HepG2 (cell line): ENCODE measurements around the gene ERFL. TPM values are rescaled to one million over a fixed set of nuclear protein-coding genes. Genes with fewer than 3 reads are reported as not detected.

Experiments used
- EP300 ChIP-seq, 3 experiments: sonication (generic) in 1 of 3; formaldehyde crosslinking in 1 of 3; IDR thresholded peaks; 2 replicates each; pipeline versions ENCODE4 v1.5.1 to v1.6.1; 2011 to 2020; ENCODE audit warnings: low read depth in 2 of 3, low read length in 2 of 3, borderline replicate concordance in 1 of 3, improper control_type of control experiment in 1 of 3, mild to moderate bottlenecking in 1 of 3, missing genetic modification reagents in 1 of 3, moderate library complexity in 1 of 3
- MXD1 ChIP-seq: sonication (generic); formaldehyde crosslinking; IDR thresholded peaks from 2 replicates; pipeline ENCODE4 v1.4.0; 2020; ENCODE audit warnings: mild to moderate bottlenecking, missing genetic modification reagents
- MYNN ChIP-seq: sonication (generic); formaldehyde crosslinking; IDR thresholded peaks from 2 replicates; pipeline ENCODE4 v1.4.0; 2020; ENCODE audit warnings: mild to moderate bottlenecking, low read depth, missing genetic modification reagents
- MZF1 ChIP-seq: sonication (generic); formaldehyde crosslinking; IDR thresholded peaks from 2 replicates; pipeline ENCODE4 v1.8.1; 2023; ENCODE audit warnings: mild to moderate bottlenecking, missing genetic modification reagents, borderline replicate concordance
- NCOR1 ChIP-seq: fragments of 200-600 bp; sonication (generic); IDR thresholded peaks from 2 replicates; pipeline ENCODE4 v1.7.0; 2017; ENCODE audit warnings: antibody characterized with exemption, low read length, borderline replicate concordance
- NR2C2 ChIP-seq: sonication (generic); formaldehyde crosslinking; IDR thresholded peaks from 2 replicates; pipeline ENCODE4 v1.4.0; 2020; ENCODE audit warnings: missing genetic modification reagents, mild to moderate bottlenecking, moderate library complexity, borderline replicate concordance
- PTBP1 ChIP-seq: fragments of 200-400 bp; formaldehyde crosslinking; IDR thresholded peaks from 2 replicates; pipeline ENCODE4 v1.6.1; 2018; ENCODE audit warnings: low read length, low read depth; ENCODE audit not compliant: poor library complexity, severe bottlenecking
- REL ChIP-seq: sonication (generic); formaldehyde crosslinking; conservative IDR thresholded peaks from 2 replicates; pipeline ENCODE4 v1.8.0; 2022; ENCODE audit warnings: mild to moderate bottlenecking, missing genetic modification reagents, moderate library complexity
- TAF15 ChIP-seq: fragments of 200-400 bp; formaldehyde crosslinking; IDR thresholded peaks from one replicate; pipeline ENCODE4 v1.6.1; 2018; ENCODE audit warnings: mild to moderate bottlenecking, low read depth, low read length; ENCODE audit not compliant: poor library complexity, severe bottlenecking
- ZBTB14 ChIP-seq: sonication (generic); formaldehyde crosslinking; IDR thresholded peaks from 2 replicates; pipeline ENCODE4 v1.4.0; 2020; ENCODE audit warnings: missing genetic modification reagents
- ZBTB2 ChIP-seq: sonication (generic); formaldehyde crosslinking; IDR thresholded peaks from 2 replicates; pipeline ENCODE4 v1.8.0; 2022; ENCODE audit warnings: low read depth, missing genetic modification reagents
- ZNF280B ChIP-seq: sonication (generic); formaldehyde crosslinking; IDR thresholded peaks from 2 replicates; pipeline ENCODE4 v1.5.0; 2020; ENCODE audit warnings: missing genetic modification reagents, mild to moderate bottlenecking, borderline replicate concordance
- ZNF337 ChIP-seq: sonication (generic); formaldehyde crosslinking; IDR thresholded peaks from 2 replicates; pipeline ENCODE4 v1.5.1; 2020; ENCODE audit warnings: missing genetic modification reagents, low read depth, mild to moderate bottlenecking, borderline replicate concordance
- ZNF367 ChIP-seq: sonication (generic); formaldehyde crosslinking; IDR thresholded peaks from 2 replicates; pipeline ENCODE4 v1.4.0; 2020; ENCODE audit warnings: missing genetic modification reagents, borderline replicate concordance
- ZNF414 ChIP-seq: sonication (generic); formaldehyde crosslinking; IDR thresholded peaks from 2 replicates; pipeline ENCODE4 v1.5.0; 2020; ENCODE audit warnings: missing genetic modification reagents
- ZNF468 ChIP-seq: sonication (generic); formaldehyde crosslinking; IDR thresholded peaks from 2 replicates; pipeline ENCODE4 v1.8.0; 2022; ENCODE audit warnings: mild to moderate bottlenecking, moderate library complexity, missing genetic modification reagents
- ZNF629 ChIP-seq: sonication (generic); formaldehyde crosslinking; conservative IDR thresholded peaks from 2 replicates; pipeline ENCODE4 v1.5.0; 2020; ENCODE audit warnings: missing genetic modification reagents
- ZNF772 ChIP-seq: sonication (generic); formaldehyde crosslinking; IDR thresholded peaks from 2 replicates; pipeline ENCODE4 v1.5.0; 2020; ENCODE audit warnings: mild to moderate bottlenecking, missing genetic modification reagents
- ZNF780A ChIP-seq: sonication (generic); formaldehyde crosslinking; IDR thresholded peaks from 2 replicates; pipeline ENCODE4 v1.8.0; 2022; ENCODE audit warnings: mild to moderate bottlenecking, missing genetic modification reagents, moderate library complexity
- ZNF784 ChIP-seq: sonication (generic); formaldehyde crosslinking; IDR thresholded peaks from 2 replicates; pipeline ENCODE4 v1.5.1; 2020; ENCODE audit warnings: missing genetic modification reagents, mild to moderate bottlenecking, borderline replicate concordance
- ZSCAN25 ChIP-seq: sonication (generic); formaldehyde crosslinking; IDR thresholded peaks from 2 replicates; pipeline ENCODE4 v1.8.0; 2022; ENCODE audit warnings: mild to moderate bottlenecking, missing genetic modification reagents
- polyA plus RNA-seq, 8 experiments: library from polyadenylated mRNA; depleted of rRNA in 3 of 8; stranded (reverse) in 7 of 8; unstranded in 1 of 8; fragments of >200 nt; fragmentation: Illumina TruSeq in 4 of 8; extraction: Trizol in 4 of 8; gene quantifications; 2 replicates each; pipeline versions ENCODE4 v1.2.1 to v1.2.3, GENCODE V29; 2011 to 2016; ENCODE audit warnings: low read depth in 4 of 8, missing spikeins in 1 of 8, mixed read lengths in 1 of 8; ENCODE audit not compliant: insufficient read depth in 1 of 8
- total RNA-seq, 5 experiments: library from RNA; depleted of rRNA; stranded (reverse); fragments of >200 nt; fragmentation: Illumina TruSeq; extraction: Trizol; gene quantifications; 2 replicates each; pipeline ENCODE4 v1.2.3, GENCODE V29; 2016; ENCODE audit warnings: low read depth in 1 of 5

The ERFL gene
- total and polyA plus RNA-seq, 2 of the 13 experiments (the other 11 are each of a cell fraction or from before 2014, with no cell fraction given), result not detected

GRCh38 chr19:41859618-41860418 is 68.4 kb downstream of the ERFL start, which contains the start of gene RPS19 (continued):
- TF ChIP-seq MYNN (CRISPR knock-in tag), result no peak; the same call in 1 of the 2 replicates
- TF ChIP-seq ZNF280B, result 0 out of 2 replicates have a peak, but pooled peaks have one; percentile 33
- TF ChIP-seq MXD1, result peak; percentile 79; the same call in 1 of the 2 replicates
- TF ChIP-seq ZNF780A, result no peak
- peak; percentile 97 for TF ChIP-seq NR2C2 (CRISPR knock-in tag)
- no peak for TF ChIP-seq MZF1 (CRISPR knock-in tag)
- no peak for TF ChIP-seq PTBP1
- no peak for TF ChIP-seq ZNF629 (CRISPR knock-in tag)
- 0 out of 2 replicates have a peak, but pooled peaks have one; percentile 66 for TF ChIP-seq ZNF772
- no peak for TF ChIP-seq ZSCAN25 (CRISPR knock-in tag)
- peak; percentile 24 to 28; a peak in 1 of 4 replicates for TF ChIP-seq EP300 (IDR thresholded peaks at IDR 0.05; ENCODE audit: low read depth in 2 of 2, low read length in 2 of 2)
- no peak for TF ChIP-seq EP300 (CRISPR knock-in tag; IDR thresholded peaks at IDR 0.05; ENCODE audit: borderline replicate concordance)
- TF ChIP-seq ZNF414, result 0 out of 2 replicates have a peak, but pooled peaks have one; percentile 27
- TF ChIP-seq NCOR1, result peak; percentile 40; the same call in 1 of the 2 replicates
- peak; percentile 82 for TF ChIP-seq ZNF784
- no peak for TF ChIP-seq ZNF367
- no peak for TF ChIP-seq REL (CRISPR knock-in tag)
- TF ChIP-seq ZNF468, result no peak
- TF ChIP-seq ZBTB2, result peak; percentile 56
- TF ChIP-seq ZBTB14 (CRISPR knock-in tag), result no peak
- TF ChIP-seq ZNF337 (CRISPR knock-in tag), result no peak; the same call in 1 of the 2 replicates
- TF ChIP-seq TAF15, result no peak
